T-helper 2 cell treated with Interferon-gamma antibody and Interleukin-4, amounts not matched to agents 5 μg/mL and 100 μg/mL, for 36 hours (primary cell): ENCODE results near the gene LEFTY1.
A peak's percentile ranks its signal among the peaks of the same experiment; 100 is the strongest.

Experiments used
- DNase-seq: peaks from one replicate; pipeline ENCODE4 v3.0.0; 2021; ENCODE audit warnings: low spot score
- H3K27ac Mint-ChIP-seq: one replicate; pipeline ENCODE4 v1.8.0; 2021; ENCODE audit warnings: mild to moderate bottlenecking, mixed read lengths
- H3K27me3 Mint-ChIP-seq: one replicate; pipeline ENCODE4 v1.8.0; 2021; ENCODE audit warnings: low read depth, mixed read lengths
- H3K36me3 Mint-ChIP-seq: one replicate; pipeline ENCODE4 v1.8.0; 2021; ENCODE audit warnings: low read depth, mixed read lengths
- H3K4me1 Mint-ChIP-seq: one replicate; pipeline ENCODE4 v1.8.0; 2021; ENCODE audit warnings: low read depth, mixed read lengths
- H3K4me3 Mint-ChIP-seq: one replicate; pipeline ENCODE4 v1.8.0; 2022; ENCODE audit warnings: mild to moderate bottlenecking, moderate library complexity, mixed read lengths
- H3K9me3 Mint-ChIP-seq: one replicate; pipeline ENCODE4 v1.8.0; 2021; ENCODE audit warnings: mixed read lengths

LEFTY1 gene

DNA sequence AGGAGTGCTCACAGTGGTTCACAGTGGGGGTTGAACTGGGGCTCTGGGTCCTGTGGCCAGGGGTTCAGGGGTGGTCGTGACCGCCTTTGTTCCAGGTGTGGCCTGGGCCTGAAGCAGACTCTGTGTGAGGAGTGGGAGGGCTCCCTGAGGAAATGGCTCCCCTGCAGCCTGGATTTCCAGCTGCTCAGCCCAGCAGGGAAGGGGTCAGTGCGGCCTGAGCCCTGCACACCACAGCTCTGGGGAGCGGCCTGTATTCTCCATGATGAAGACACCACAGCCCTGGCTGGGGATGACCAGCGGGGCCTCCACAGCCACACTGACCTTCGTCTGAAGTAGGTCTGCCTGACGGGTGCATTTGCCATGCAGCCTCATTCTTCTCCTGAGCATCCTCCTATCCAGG, 18.4 kb upstream of the LEFTY1 start:
- Mint-ChIP-seq H3K36me3 (no peaks in the 10 kb centered on the region), H3K9me3 (no peaks in the 10 kb centered on the region), H3K27me3 (peaks cover 26% of the 10 kb centered on the region), H3K4me3 (no peak overlapping the region), H3K4me1 (peaks cover 11% of the 10 kb centered on the region), H3K27ac (no peak overlapping the region)
- no peak for DNase-seq

DNA sequence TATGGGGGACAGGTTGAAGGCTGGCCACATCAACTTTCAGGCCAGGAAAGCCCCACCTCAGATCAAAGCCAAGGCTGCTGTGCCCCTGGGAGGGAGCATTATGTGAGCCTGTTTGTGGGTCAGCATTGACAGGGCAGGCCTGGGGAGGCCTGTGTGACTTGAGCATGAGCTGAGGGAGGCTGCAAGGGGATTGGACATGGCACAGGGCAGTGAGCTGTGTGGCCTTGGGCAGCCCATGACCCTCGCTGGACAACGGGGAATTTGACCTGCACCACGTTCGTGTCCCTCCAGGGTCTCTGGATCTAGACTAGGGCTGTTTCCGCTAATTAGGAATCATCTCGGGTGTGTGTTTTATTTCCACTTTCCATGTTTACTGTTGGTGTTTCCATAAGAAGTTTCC, 17.5 kb upstream of the LEFTY1 start:
- Mint-ChIP-seq H3K9me3 (no peaks in the 10 kb centered on the region), H3K27ac (no peak overlapping the region), H3K4me1 (peaks cover 11% of the 10 kb centered on the region), H3K36me3 (no peaks in the 10 kb centered on the region), H3K27me3 (peaks cover 24% of the 10 kb centered on the region), H3K4me3 (no peak overlapping the region)
- DNase-seq, result no peak

DNA sequence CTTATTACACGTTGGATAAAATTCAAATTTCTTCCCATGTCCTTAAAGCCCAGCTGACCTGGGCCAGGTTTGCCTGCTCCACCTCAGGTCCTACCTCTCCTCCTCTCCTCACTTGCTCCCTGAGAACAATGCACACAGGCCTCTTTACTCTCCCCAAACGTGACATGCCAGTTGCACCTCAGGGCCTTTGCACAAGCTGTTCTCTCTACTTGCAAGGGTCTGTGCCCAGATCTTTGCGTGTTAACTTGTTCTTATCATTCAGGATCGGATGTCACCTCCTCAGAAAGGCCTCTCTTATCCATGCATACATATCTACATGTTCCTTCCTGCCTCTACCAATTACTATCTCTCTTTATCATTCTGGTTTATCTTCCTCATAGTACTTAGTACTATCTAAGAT, 14.7 kb upstream of the LEFTY1 start:
- Mint-ChIP-seq H3K4me1 (peaks cover 7% of the 10 kb centered on the region), H3K27me3 (peaks cover 27% of the 10 kb centered on the region), H3K27ac (no peak overlapping the region), H3K9me3 (no peaks in the 10 kb centered on the region), H3K4me3 (no peak overlapping the region), H3K36me3 (no peaks in the 10 kb centered on the region)
- DNase-seq, result no peak

DNA sequence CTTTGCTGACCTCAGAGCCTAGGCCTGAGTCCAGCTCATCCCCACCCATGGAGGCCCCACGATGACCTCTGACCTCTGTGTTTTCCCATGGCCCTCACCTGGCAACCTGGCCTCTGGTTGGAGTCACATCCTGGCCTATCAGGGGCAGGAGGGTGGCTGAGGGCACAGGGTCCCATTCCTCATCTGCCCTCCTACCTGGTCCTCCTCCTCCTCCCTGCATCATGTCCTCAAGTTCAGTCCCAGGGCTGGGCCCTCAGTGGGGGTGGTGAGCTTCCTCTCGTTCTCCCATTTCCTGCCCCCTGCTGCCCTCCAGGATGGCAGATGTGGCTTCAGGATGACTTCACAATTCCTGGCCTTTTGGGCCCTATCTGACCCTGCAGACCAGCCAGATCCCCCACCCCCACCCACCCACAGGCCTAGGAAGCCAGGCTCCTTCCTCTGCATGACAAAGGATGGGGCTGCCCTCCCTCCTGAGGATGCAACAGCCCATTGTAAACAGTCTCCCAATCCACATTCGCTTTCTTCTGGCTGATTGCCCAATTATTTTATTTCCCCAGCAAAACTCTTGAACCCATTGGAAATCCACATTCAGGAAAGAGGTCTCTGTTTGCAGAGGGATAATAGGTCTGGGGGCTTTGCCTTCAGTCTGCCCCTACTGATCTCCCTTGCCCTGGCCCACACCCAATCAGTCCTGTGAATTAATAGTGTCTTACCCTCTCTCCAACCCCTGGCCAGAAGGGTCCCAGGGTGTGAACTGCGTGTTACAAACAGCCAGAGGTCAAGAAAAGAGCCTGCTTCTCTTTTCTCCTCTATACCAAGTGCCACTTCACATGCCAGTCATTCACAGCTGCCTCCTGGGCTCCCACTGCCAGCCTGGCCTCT, 10.3 kb upstream of the LEFTY1 start:
- DNase-seq, result no peak
- Mint-ChIP-seq H3K36me3 (no peaks in the 10 kb centered on the region), H3K4me1 (peaks cover 32% of the 10 kb centered on the region), H3K27me3 (peaks cover 21% of the 10 kb centered on the region), H3K27ac (no peak overlapping the region), H3K4me3 (peak overlapping the region; percentile 16), H3K9me3 (no peaks in the 10 kb centered on the region)

DNA sequence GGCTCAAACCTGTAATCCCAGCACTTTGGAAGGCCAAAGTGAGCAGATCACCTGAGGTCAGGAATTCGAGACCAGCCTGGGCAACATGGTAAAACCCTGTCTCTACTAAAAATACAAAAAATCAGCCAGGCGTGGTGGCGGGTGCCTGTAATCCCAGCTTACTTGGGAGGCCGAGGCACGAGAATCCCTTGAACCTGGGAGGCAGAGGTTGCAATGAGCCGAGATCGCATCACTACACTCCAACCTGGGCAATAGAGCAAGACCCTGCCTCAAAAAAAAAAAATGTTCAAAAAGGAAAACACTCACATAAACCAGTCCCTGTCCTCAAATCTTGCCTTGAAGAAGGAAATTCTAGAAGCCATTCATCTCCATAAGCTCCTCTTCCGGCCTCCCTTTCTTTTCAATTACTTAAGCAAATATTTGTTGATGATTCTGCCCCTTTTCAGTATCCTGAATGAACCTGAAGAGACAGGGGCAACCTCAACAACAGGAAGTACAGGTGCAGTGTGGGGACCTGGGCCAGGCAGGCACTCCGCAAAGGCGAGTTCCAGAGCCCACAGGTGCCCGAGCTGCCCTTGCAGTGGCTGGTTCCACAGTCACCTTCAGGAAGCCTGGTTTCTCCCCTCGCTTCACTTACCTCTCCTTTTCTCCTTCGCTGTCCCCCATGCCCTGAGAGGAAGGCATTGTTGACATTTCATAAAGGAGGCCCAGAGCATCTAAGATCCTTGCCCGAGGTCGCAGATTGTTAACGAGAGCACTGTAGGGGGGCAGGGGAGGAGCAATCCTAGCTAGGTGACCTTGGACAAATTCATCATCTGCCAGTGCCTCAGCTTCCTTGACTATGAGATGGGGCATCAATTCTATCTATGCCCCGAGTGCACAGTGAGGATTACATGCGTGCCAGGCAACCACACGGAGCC, 8.9 kb upstream of the LEFTY1 start:
- H3K36me3 Mint-ChIP-seq, result no peaks in the 10 kb centered on the region
- no peaks in the 10 kb centered on the region for H3K9me3 Mint-ChIP-seq
- H3K27ac Mint-ChIP-seq, result peak overlapping the region; percentile 74
- peaks cover 32% of the 10 kb centered on the region for H3K4me1 Mint-ChIP-seq
- no peak for DNase-seq
- H3K27me3 Mint-ChIP-seq, result peaks cover 23% of the 10 kb centered on the region
- H3K4me3 Mint-ChIP-seq, result peak overlapping the region; percentile 77

DNA sequence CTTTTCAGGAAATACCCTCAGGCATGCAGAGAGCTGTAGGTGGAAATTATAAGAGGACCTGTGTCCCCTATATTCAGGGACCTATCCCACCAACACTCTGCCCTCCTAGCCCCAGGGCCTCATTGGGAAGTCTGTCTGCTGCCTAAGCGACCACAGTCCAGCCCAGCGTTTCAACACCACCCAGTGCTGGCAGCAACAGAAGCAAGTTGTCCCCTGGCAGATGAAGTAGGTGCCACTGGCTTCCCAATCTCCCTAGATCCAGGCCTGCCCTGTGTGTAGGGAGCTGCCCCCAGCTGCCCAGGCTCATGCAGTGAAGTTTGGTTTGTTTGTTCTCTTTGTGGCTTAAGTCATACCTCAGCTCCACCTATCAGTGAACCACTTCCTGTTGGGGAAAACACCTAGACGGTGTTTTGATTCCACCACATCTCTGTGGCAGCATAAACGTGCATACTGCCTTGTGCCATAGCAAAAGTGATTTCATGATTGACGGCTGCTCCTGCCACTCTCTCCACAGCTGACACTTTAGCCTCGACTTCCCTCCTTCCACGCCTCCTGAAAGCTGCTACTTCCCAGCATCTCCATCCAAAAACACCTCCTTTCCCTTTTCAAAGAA, 8.1 kb upstream of the LEFTY1 start:
- Mint-ChIP-seq H3K27me3 (peaks cover 23% of the 10 kb centered on the region), H3K4me3 (peak overlapping the region; percentile 77), H3K9me3 (no peaks in the 10 kb centered on the region), H3K4me1 (peaks cover 32% of the 10 kb centered on the region), H3K27ac (peak overlapping the region; percentile 74), H3K36me3 (no peaks in the 10 kb centered on the region)
- DNase-seq, result peak; percentile 81

DNA sequence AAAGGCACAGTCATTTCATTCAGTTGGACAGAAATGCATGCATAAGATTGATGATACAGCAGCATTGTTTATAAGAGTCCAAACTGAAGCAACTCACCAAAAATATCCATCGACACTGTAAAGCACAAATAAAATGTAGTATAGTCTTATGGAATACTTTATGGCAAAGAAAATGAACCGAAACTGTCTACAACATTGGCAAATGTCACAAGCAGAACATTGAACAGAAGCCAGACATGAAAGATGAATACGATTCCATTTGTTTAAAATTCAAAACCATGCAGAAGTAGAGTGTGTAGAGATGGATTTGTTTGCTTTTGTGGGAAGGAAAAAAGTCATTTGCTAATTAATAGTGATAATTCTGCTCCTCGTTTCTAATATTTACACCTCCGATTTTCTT, 7.5 kb upstream of the LEFTY1 start:
- H3K27ac Mint-ChIP-seq, result peak overlapping the region; percentile 74
- DNase-seq, result no peak
- peaks cover 32% of the 10 kb centered on the region for H3K4me1 Mint-ChIP-seq
- peaks cover 23% of the 10 kb centered on the region for H3K27me3 Mint-ChIP-seq
- H3K36me3 Mint-ChIP-seq, result no peaks in the 10 kb centered on the region
- H3K4me3 Mint-ChIP-seq, result peak overlapping the region; percentile 77
- no peaks in the 10 kb centered on the region for H3K9me3 Mint-ChIP-seq

DNA sequence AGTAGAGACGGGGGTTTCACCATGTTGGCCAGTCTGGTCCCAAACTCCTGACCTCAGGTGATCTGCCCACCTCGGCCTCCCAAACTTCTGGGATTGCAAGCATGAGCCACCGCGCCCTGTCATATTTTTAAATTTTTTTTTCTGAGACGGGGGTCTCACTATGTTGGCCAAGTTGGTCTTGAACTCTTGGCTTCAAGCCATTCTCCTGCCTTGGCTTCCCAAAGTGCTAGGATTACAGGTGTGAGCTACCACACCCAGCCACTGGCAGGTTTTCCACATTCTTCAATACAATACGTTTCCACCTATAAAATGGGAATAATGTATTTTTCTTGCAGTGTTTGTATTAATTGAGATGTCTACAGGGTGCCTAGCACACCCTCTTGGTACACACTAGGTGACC, 3.4 kb upstream of the LEFTY1 start:
- Mint-ChIP-seq H3K4me3 (no peak overlapping the region), H3K27ac (no peak overlapping the region), H3K36me3 (no peaks in the 10 kb centered on the region), H3K27me3 (peaks cover 23% of the 10 kb centered on the region), H3K4me1 (peaks cover 19% of the 10 kb centered on the region), H3K9me3 (no peaks in the 10 kb centered on the region)
- DNase-seq, result no peak

DNA sequence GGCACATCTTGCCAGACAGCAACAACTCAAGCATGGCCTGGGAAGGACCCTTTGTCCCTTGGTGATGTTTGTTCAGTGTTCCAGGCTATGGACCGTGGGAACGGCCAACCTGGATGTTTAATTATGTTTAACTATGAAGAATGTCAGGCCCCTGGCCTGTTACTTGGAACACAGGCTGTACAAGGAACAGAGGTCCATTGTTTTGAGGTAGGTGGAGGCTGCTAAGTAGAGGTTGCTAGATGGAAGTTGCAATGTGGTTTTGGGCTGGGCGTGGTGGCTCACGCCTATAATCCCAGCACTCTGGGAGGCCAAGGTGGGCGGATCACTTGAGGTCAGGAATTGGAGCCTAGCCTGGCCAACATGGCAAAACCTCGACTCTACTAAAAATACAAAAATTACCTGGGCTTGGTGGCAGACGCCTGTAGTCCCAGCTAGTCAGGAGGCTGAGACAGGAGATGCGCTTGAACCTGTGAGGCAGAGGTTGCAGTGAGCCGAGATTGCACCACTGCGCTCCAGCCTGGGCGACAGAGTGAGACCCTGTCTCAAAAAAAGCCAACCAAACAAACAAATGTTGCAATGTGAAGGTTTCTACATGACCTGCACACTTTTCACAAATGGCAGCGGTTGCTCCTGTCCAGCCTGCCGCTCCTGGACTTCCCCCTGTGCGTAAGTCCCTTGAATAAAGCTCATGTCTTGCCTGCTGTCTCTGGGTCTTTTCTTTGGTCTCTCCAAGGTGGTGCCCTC, 2.5 kb upstream of the LEFTY1 start:
- peak overlapping the region; percentile 44 for H3K4me3 Mint-ChIP-seq

DNA sequence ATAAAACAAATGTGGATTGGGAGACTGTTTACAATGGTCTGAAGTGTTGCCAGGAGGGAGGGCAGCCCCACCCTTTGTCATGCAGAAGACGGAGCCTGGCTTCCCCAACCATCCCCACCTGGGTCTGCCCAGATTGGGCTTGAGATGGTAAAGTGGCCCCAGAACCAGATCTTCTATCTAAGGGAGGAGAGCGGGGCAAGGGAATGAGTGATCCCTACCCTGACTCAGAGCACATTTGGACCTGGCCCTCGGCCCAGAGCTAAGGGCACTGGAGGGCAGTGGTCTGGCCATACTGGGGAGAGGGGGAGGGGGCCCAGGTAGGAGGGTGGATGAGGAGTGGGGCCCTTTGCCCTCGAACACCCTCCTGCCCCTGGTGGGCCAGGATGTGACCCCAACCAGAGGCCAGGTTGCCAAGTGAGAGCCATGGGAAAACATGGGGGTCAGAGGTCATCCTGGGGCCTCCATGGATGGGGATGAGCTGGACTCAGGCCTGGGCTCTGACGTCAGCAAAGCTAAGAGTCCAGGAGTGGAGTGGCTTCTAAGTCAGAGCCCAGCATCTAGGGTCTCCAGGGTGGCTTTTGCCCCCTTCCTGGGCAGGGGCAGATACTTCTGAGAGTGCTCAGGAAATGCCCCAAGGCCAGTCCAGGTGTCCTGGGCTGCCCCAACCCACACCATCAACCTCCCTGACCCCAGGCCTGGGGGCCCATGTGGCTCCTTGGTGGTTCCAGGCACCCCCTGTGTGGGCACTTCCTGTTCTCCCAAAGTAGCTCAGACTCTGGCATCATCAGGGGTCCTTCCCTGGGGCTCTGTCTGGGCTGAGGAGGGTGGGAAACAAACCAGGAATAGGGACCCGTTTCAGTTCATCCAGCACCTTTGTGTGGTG, 1.6 kb upstream of the LEFTY1 start:
- Mint-ChIP-seq H3K4me1 (peaks cover 4% of the 10 kb centered on the region), H3K27ac (no peak overlapping the region), H3K27me3 (peaks cover 28% of the 10 kb centered on the region), H3K9me3 (no peaks in the 10 kb centered on the region), H3K36me3 (no peaks in the 10 kb centered on the region), H3K4me3 (peak overlapping the region; percentile 44)
- DNase-seq, result no peak

More for the DNA sequence above, 2.5 kb upstream of the LEFTY1 start:
- Mint-ChIP-seq H3K27ac (no peak overlapping the region), H3K9me3 (no peaks in the 10 kb centered on the region), H3K36me3 (no peaks in the 10 kb centered on the region), H3K27me3 (peaks cover 28% of the 10 kb centered on the region), H3K4me1 (peaks cover 9% of the 10 kb centered on the region)
- no peak for DNase-seq

DNA sequence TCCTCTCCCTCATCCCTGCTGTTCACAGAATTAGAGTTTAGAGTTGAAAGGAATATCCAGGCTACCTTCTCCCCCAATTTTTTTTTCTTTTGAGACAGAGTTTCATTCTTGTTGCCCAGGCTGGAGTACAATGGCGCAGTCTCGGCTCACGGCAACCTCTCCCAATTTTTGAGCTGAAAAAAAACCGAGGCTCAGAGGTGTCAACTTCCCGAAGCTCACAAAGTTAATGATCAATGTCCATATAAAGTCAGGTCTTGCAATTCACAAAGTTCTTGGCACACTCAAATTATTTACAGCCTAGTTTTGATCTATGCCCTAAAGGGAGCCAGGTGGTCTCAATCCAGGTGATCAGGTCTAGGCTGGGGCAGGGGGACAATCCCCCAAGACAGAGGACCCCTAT, 797 bp upstream of the LEFTY1 start:
- H3K27ac Mint-ChIP-seq, result no peak overlapping the region

DNA sequence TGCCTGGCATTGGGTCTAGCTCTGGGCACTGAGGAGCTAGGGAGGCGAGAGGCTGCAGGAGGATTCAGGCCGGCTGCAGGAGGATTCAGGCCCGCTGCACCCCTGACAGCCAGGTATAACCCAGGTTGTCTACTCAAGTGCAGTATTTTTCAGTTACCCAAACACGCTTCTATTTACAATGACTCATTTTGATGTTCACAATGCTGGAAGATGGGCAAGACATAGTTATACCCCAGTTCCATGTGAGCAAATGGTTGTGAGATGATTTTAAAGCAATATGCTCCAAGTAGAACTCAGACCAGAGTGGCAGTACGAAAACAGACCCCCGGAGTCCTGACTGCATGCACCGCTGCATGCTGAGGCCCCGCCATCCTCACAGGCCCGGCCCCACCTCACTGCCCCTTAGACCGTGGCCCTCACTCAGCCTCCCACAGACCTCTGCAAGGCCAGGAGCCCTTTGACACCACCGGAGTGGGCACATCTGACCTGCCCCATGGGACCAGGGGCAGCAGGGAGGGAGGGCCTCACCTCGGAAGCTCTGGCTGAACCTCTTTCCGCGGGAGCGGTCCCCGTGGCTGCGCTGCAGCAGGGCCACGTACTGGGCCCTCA, 553 bp downstream of the LEFTY1 start:
- Mint-ChIP-seq H3K4me3 (no peak overlapping the region), H3K27me3 (peaks cover 24% of the 10 kb centered on the region), H3K36me3 (no peaks in the 10 kb centered on the region), H3K9me3 (no peaks in the 10 kb centered on the region), H3K4me1 (peaks cover 10% of the 10 kb centered on the region), H3K27ac (no peak overlapping the region)
- DNase-seq, result no peak

More for the DNA sequence above, 797 bp upstream of the LEFTY1 start:
- Mint-ChIP-seq H3K4me1 (peaks cover 4% of the 10 kb centered on the region), H3K9me3 (no peaks in the 10 kb centered on the region), H3K4me3 (no peak overlapping the region), H3K27me3 (peaks cover 25% of the 10 kb centered on the region), H3K36me3 (no peaks in the 10 kb centered on the region)
- DNase-seq, result no peak
